IgD-negative memory B cell (primary cell): ENCODE measurements around the gene CLEC4G. TPM values are rescaled to one million over a fixed set of nuclear protein-coding genes. Genes with fewer than 3 reads are reported as not detected.
"Not testable (repeated sequence)": the region's sequence is repeated elsewhere in the genome, so short reads cannot be mapped to it uniquely, and the experiment has no call there.

ENCODE experiments used
- H3K27ac Mint-ChIP-seq, 3 donors: one replicate each; pipeline ENCODE4 v1.8.0; 2020 to 2022; ENCODE audit warnings: mild to moderate bottlenecking in 3 of 3, mixed read lengths in 3 of 3, moderate library complexity in 1 of 3
- H3K27me3 Mint-ChIP-seq: one replicate; pipeline ENCODE4 v1.8.0; 2021; ENCODE audit warnings: mixed read lengths
- H3K36me3 Mint-ChIP-seq: one replicate; pipeline ENCODE4 v1.8.0; 2020; ENCODE audit warnings: mild to moderate bottlenecking, mixed read lengths
- H3K4me1 Mint-ChIP-seq, 3 donors: one replicate each; pipeline ENCODE4 v1.8.0; 2020 to 2022; ENCODE audit warnings: mixed read lengths in 3 of 3, mild to moderate bottlenecking in 1 of 3
- H3K4me3 Mint-ChIP-seq, 4 donors: one replicate each; pipeline ENCODE4 v1.8.0; 2020 to 2022; ENCODE audit warnings: mild to moderate bottlenecking in 4 of 4, mixed read lengths in 4 of 4, moderate library complexity in 3 of 4
- H3K9me3 Mint-ChIP-seq, 3 donors: one replicate each; pipeline ENCODE4 v1.8.0; 2020 to 2021; ENCODE audit warnings: mixed read lengths in 3 of 3, mild to moderate bottlenecking in 1 of 3
- polyA plus RNA-seq: library from polyadenylated mRNA; unstranded; fragments of 300-500 nt; fragmentation: Illumina TruSeq; gene quantifications from one replicate; pipeline ENCODE4 v1.2.3, GENCODE V29; 2021

CLEC4G gene, protein sequence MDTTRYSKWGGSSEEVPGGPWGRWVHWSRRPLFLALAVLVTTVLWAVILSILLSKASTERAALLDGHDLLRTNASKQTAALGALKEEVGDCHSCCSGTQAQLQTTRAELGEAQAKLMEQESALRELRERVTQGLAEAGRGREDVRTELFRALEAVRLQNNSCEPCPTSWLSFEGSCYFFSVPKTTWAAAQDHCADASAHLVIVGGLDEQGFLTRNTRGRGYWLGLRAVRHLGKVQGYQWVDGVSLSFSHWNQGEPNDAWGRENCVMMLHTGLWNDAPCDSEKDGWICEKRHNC
- polyA plus RNA-seq, result 0.43 TPM

DNA sequence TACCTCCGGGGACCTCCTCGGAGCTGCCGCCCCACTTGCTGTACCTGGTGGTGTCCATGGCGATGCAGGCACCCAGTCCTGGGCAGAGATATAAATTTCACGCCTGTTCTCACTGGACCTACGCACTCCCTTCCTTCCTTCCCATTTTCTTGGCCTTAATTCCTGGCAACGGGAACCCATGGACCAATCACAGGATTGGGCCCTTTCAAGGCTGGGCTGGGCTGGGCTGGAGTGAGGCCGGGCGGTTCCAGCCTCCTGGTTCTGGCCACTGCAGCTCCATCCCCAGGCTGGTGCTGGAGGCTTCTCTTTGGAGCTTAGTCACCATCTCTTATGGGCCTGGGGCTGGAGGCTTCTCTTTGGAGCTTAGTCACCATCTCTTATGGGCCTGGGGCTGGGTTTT is at the start of gene CLEC4G:
CLEC4G (minus strand) TSS at position 66 of the 400 bp plus-strand sequence; CDS start at position 58, 8 bp downstream.
- peaks cover 35% of the 10 kb centered on the region for H3K27me3 Mint-ChIP-seq
- H3K36me3 Mint-ChIP-seq, result no peaks in the 10 kb centered on the region
- peak within 1 kb of the TSS in 3 of 4 donors; percentile 13 to 32 (median 20) for H3K4me3 Mint-ChIP-seq
- H3K4me1 Mint-ChIP-seq, result peaks cover 4 to 15% (median 10%) of the 10 kb centered on the region in 3 donors
- peaks cover 0 to 2% (median 0%) of the 10 kb centered on the region in 3 donors for H3K9me3 Mint-ChIP-seq
- peak within 1 kb of the TSS in 2 of 3 donors; percentile 16 to 39 for H3K27ac Mint-ChIP-seq

DNA sequence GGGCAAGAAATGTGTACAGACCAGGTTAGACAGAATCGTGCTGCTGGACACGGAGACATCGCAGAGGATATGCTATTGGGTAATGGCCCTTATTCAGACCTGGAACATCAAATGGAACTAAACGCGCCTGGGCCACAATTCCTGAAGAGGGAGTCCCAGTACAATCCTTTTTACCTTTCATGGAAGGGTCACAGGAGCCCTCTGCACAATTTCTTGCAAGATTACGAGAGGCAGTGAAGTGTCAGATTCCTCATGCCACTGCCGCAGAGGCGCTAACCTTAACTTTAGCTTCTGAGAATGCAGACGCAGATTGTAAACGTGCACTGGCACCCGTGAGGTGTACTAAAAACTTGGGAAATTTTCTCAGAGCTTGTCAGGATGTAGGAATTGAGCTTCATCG is 49.2 kb upstream of the CLEC4G start:
- no peak overlapping the region for H3K4me3 Mint-ChIP-seq
- H3K27ac Mint-ChIP-seq, result no peak overlapping the region
- no peaks in the 10 kb centered on the region for H3K36me3 Mint-ChIP-seq
- no peaks in the 10 kb centered on the region for H3K9me3 Mint-ChIP-seq
- peaks cover 2 to 9% (median 5%) of the 10 kb centered on the region in 3 donors for H3K4me1 Mint-ChIP-seq
- H3K27me3 Mint-ChIP-seq, result peaks cover 16% of the 10 kb centered on the region

DNA sequence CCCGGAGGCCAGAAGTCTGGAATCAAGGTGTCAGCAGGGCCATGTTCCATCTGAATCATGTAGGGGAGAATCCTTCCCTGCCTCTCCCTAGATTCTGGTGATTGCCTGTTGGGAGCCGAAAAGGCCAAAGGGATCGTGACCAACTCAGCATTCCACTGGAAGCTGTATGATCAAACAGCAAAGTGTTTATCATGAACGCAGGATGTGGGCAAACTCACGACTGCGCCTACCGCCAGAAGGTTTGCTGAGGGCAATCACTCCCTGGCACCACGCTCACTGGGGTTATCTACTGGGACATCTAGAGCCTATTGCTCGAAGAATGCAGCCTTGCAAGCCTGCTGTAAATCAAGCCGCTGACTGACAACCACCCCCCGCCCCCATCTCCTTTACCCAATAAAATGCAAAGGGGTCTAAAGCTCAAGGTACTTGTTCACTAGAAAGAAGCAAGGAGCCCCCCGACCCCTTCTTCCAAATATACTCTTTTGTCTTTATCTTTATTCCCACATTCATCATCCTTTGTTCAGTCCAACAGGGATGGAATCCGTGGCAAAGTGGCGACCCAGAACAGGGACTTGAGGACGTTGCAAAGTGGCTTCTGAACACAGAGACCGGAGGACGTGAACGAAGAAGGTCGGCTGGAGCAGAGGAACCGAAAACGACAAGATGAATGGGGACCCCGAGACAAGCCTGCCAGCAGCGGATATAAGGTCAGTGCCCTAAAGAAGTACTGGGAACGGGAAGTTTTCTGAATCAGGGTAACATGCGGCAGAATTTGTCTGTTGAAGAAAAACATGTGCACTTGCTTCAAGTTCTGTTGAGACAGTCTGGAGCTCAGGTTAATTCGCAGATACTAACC is 47.9 kb upstream of the CLEC4G start:
- no peak overlapping the region for H3K27ac Mint-ChIP-seq
- no peak overlapping the region for H3K4me3 Mint-ChIP-seq
- H3K9me3 Mint-ChIP-seq, result no peaks in the 10 kb centered on the region
- H3K4me1 Mint-ChIP-seq, result peaks cover 2 to 9% (median 9%) of the 10 kb centered on the region in 3 donors
- peaks cover 19% of the 10 kb centered on the region for H3K27me3 Mint-ChIP-seq
- H3K36me3 Mint-ChIP-seq, result no peaks in the 10 kb centered on the region

DNA sequence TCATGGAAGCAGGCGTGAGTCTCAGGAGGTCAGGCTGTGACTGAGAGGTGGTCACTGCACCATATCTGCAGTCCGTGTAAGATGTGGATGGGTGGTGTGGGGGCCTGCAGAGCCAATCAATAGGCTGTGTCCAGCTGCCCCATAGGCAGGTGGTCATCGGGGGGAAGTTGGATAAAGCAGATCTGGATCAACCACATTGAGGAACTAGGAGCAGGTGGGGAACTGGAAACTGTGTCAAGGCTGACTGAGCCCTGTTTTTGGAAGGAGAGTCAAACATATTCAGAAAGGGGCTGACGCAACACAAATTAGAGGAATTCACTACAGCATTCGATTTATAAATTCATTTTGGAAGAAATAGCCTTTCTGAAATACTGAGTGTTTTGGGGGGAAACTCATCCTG is 46.2 kb upstream of the CLEC4G start:
- H3K4me3 Mint-ChIP-seq, result no peak overlapping the region
- H3K9me3 Mint-ChIP-seq, result no peaks in the 10 kb centered on the region
- H3K27me3 Mint-ChIP-seq, result peaks cover 13% of the 10 kb centered on the region
- H3K4me1 Mint-ChIP-seq, result peaks cover 2 to 10% (median 9%) of the 10 kb centered on the region in 3 donors
- no peaks in the 10 kb centered on the region for H3K36me3 Mint-ChIP-seq
- no peak overlapping the region for H3K27ac Mint-ChIP-seq

DNA sequence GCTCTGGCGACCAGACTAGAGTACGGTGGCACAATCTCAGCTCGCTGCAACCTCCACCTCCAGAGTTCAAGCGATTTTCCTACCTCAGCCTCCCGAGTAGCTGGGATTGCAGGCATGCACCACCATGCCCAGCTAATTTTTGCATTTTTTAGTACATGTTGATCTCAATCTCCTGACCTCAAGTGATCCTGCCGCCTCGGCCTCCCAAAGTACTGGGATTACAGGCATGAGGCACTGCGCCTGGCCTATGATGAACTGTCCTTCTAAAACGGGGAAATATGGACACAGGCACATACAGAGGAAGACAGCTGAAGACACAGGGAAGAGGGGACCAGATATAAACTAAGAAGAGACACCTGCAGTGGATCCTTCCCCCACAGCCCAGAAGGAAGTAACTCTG is 43.9 kb upstream of the CLEC4G start:
- Mint-ChIP-seq H3K27me3 (peaks cover 14% of the 10 kb centered on the region), H3K4me3 (no peak overlapping the region), H3K4me1 (peaks cover 11 to 20% (median 20%) of the 10 kb centered on the region in 3 donors), H3K27ac (no peak overlapping the region), H3K36me3 (no peaks in the 10 kb centered on the region), H3K9me3 (no peaks in the 10 kb centered on the region)

- no peaks in the 10 kb centered on the region for H3K36me3 Mint-ChIP-seq
- H3K4me3 Mint-ChIP-seq, result no peak overlapping the region
- H3K27ac Mint-ChIP-seq, result no peak overlapping the region
- H3K27me3 Mint-ChIP-seq, result peaks cover 14% of the 10 kb centered on the region
- H3K9me3 Mint-ChIP-seq, result no peaks in the 10 kb centered on the region
- peaks cover 11 to 20% (median 20%) of the 10 kb centered on the region in 3 donors for H3K4me1 Mint-ChIP-seq
Measured at GRCh38 chr19:7773841-7774240, 41.9 kb upstream of the CLEC4G start.

- Mint-ChIP-seq H3K36me3 (no peaks in the 10 kb centered on the region), H3K27ac (no peak overlapping the region), H3K4me1 (peaks cover 11 to 20% (median 13%) of the 10 kb centered on the region in 3 donors), H3K9me3 (no peaks in the 10 kb centered on the region), H3K27me3 (peaks cover 14% of the 10 kb centered on the region), H3K4me3 (no peak overlapping the region)
Measured at GRCh38 chr19:7772752-7773291, 40.9 kb upstream of the CLEC4G start.

DNA sequence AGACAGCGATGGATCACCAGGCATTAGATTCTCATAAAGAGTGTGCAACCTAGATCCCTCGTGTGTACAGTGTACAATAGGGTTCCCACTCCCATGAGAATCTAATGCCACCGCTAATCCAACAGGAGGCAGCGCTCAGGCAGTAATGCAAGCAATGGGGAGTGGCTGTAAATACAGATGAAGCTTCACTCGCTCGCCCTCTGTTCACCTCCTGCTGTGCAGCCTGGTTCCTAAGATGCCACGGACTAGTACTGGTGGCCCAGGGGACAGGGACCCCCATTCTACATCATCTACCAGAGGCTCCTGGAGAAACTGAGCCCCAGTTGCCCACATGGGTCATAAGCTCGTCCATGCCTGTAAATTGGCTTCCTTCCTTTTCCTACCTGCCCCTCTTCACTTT is 39.2 kb upstream of the CLEC4G start:
- H3K27ac Mint-ChIP-seq, result no peak overlapping the region
- no peaks in the 10 kb centered on the region for H3K9me3 Mint-ChIP-seq
- peaks cover 9 to 15% (median 12%) of the 10 kb centered on the region in 3 donors for H3K4me1 Mint-ChIP-seq
- no peak overlapping the region for H3K4me3 Mint-ChIP-seq
- peaks cover 21% of the 10 kb centered on the region for H3K27me3 Mint-ChIP-seq
- no peaks in the 10 kb centered on the region for H3K36me3 Mint-ChIP-seq

DNA sequence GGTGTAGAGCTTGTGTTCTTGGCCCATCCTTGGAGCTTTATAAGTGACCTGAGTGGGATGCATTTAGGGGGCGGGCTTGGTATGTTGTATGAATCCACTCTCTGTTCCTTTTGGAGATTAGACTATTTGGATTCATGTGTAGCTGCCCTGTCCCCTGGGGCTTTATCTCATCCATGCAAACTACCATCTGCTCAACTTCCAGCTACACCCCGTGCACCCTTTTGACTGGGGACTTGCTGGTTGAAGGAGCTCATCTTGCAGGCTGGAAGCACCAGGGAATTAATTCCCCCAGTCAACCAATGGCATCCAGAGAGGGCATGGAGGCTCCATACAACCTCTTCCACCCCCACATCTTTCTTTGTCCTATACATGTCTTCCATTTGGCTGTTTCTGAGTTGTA is 37.3 kb upstream of the CLEC4G start:
- Mint-ChIP-seq H3K9me3 (no peaks in the 10 kb centered on the region), H3K27me3 (peaks cover 19% of the 10 kb centered on the region), H3K4me1 (peaks cover 9 to 12% (median 11%) of the 10 kb centered on the region in 3 donors), H3K36me3 (no peaks in the 10 kb centered on the region), H3K4me3 (no peak overlapping the region), H3K27ac (peak overlapping the region in 1 of 3 donors; percentile 60)

GRCh38 chr19:7767487-7767886 is 35.6 kb upstream of the CLEC4G start:
- H3K9me3 Mint-ChIP-seq, result no peaks in the 10 kb centered on the region
- H3K36me3 Mint-ChIP-seq, result no peaks in the 10 kb centered on the region
- H3K27me3 Mint-ChIP-seq, result peaks cover 21% of the 10 kb centered on the region
- no peak overlapping the region for H3K4me3 Mint-ChIP-seq
- peaks cover 3 to 10% (median 3%) of the 10 kb centered on the region in 3 donors for H3K4me1 Mint-ChIP-seq
- no peak overlapping the region for H3K27ac Mint-ChIP-seq

- Mint-ChIP-seq H3K36me3 (no peaks in the 10 kb centered on the region), H3K27me3 (peaks cover 22% of the 10 kb centered on the region), H3K4me3 (no peak overlapping the region), H3K9me3 (no peaks in the 10 kb centered on the region), H3K4me1 (peaks cover 0 to 4% (median 2%) of the 10 kb centered on the region in 3 donors), H3K27ac (no peak overlapping the region)
Measured at GRCh38 chr19:7766535-7766934, 34.6 kb upstream of the CLEC4G start.

GRCh38 chr19:7765043-7765442 is 33.1 kb upstream of the CLEC4G start:
- H3K27me3 Mint-ChIP-seq, result peaks cover 28% of the 10 kb centered on the region
- not testable (repeated sequence) for H3K36me3 Mint-ChIP-seq, H3K4me3 Mint-ChIP-seq, H3K4me1 Mint-ChIP-seq, H3K9me3 Mint-ChIP-seq
- H3K27ac Mint-ChIP-seq, result peak overlapping the region in 1 of 3 donors; percentile 7

GRCh38 chr19:7764157-7764556 is 32.2 kb upstream of the CLEC4G start:
- H3K4me1 Mint-ChIP-seq, H3K9me3 Mint-ChIP-seq, H3K27ac Mint-ChIP-seq, H3K36me3 Mint-ChIP-seq: not testable (repeated sequence)
- Mint-ChIP-seq H3K4me3 (peak overlapping the region in 1 of 4 donors; percentile 24), H3K27me3 (peaks cover 23% of the 10 kb centered on the region)

DNA sequence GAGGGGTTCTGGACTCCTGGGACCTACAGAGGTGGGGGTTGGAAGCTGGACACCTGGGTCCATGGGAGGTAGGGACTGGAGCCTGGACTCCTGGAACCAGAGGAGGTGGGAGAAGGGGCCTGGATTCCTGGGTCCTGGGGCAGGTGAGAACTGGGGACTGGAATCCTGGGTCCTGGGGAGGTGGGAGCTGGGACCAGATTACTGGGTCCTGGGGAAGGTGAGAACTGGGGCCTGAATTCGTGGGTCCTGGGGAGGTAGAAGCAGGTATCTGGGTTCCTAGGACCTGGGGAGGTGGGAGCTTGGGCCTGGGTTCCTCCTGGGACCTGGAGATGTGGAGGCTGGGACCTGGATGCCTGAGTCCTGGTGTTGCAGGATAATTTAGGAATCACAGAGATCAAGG is 31.8 kb upstream of the CLEC4G start:
- Mint-ChIP-seq H3K36me3 (peaks cover under 1% of the 10 kb centered on the region), H3K4me3 (no peak overlapping the region), H3K27ac (no peak overlapping the region), H3K27me3 (peaks cover 23% of the 10 kb centered on the region), H3K9me3 (peaks cover 0 to 11% (median 7%) of the 10 kb centered on the region in 3 donors), H3K4me1 (peaks cover 0 to 4% (median 0%) of the 10 kb centered on the region in 3 donors)

- Mint-ChIP-seq H3K27ac (peak within 1 kb of the TSS in 1 of 3 donors; percentile 46), H3K27me3 (peaks cover 23% of the 10 kb centered on the region), H3K36me3 (peaks cover 2% of the 10 kb centered on the region), H3K4me3 (peak within 1 kb of the TSS in 1 of 4 donors; percentile 24), H3K9me3 (peaks cover 0 to 13% (median 13%) of the 10 kb centered on the region in 3 donors), H3K4me1 (peaks cover 0 to 4% (median 0%) of the 10 kb centered on the region in 3 donors)
Measured at GRCh38 chr19:7762719-7763293, 30.9 kb upstream of the CLEC4G start, which contains the start of gene CLEC4M. Gene CLEC4M, plus strand, starts transcription at chr19:7763243. Its CDS starts 24 bp downstream, at chr19:7763267.
